DOHH2 (cell line): Measurements from ENCODE around the gene SYT1.

Experiments
- H3F3A ChIP-seq: fragments of 200-600 bp; sonication (generic), shearing (Covaris generic); 2 replicates; pipeline ENCODE4 v1.6.0; 2016; ENCODE audit warnings: antibody characterized with exemption, mild to moderate bottlenecking; ENCODE audit not compliant: control insufficient read depth, insufficient read depth
- H3K27ac ChIP-seq: fragments of 200-600 bp; sonication (generic); 2 replicates; pipeline ENCODE4 v1.5.1; 2014; ENCODE audit warnings: low read depth, mild to moderate bottlenecking, low read length, moderate library complexity
- H3K27me3 ChIP-seq: fragments of 200-600 bp; sonication (generic); 2 replicates; pipeline ENCODE4 v1.6.1; 2014; ENCODE audit warnings: mild to moderate bottlenecking, low read length, mixed read lengths; ENCODE audit not compliant: control insufficient read depth
- H3K36me3 ChIP-seq: fragments of 200-600 bp; sonication (generic); 2 replicates; pipeline ENCODE4 v1.6.1; 2014; ENCODE audit warnings: mild to moderate bottlenecking, low read length, moderate library complexity, mixed read lengths; ENCODE audit not compliant: control insufficient read depth
- H3K4me1 ChIP-seq: fragments of 200-600 bp; sonication (generic); 2 replicates; pipeline ENCODE4 v1.6.1; 2014; ENCODE audit warnings: mild to moderate bottlenecking, low read length, mixed read lengths; ENCODE audit not compliant: control insufficient read depth
- H3K4me2 ChIP-seq: fragments of 200-600 bp; sonication (generic); 2 replicates; pipeline ENCODE4 v1.6.0; 2014; ENCODE audit warnings: mild to moderate bottlenecking, low read length, moderate library complexity
- H3K4me3 ChIP-seq: fragments of 200-600 bp; sonication (generic); 2 replicates; pipeline ENCODE4 v1.5.1; 2014; ENCODE audit warnings: mild to moderate bottlenecking, low read length, mixed read lengths
- H3K79me2 ChIP-seq: fragments of 200-600 bp; sonication (generic); 2 replicates; pipeline ENCODE4 v1.6.1; 2014; ENCODE audit warnings: mild to moderate bottlenecking, low read length, mixed read lengths; ENCODE audit not compliant: control insufficient read depth
- H3K9me2 ChIP-seq: fragments of 200-600 bp; sonication (generic); replicated peaks from 2 replicates; pipeline ENCODE4 v1.6.1; 2014; ENCODE audit warnings: mild to moderate bottlenecking, low read length, mixed read lengths; ENCODE audit not compliant: control insufficient read depth
- H3K9me3 ChIP-seq: fragments of 200-600 bp; sonication (generic); 2 replicates; pipeline ENCODE4 v1.6.1; 2014; ENCODE audit warnings: antibody characterized with exemption, low read length, mixed read lengths; ENCODE audit not compliant: control insufficient read depth, insufficient read depth
- H4K20me1 ChIP-seq: fragments of 200-600 bp; sonication (generic); 2 replicates; pipeline ENCODE4 v1.6.0; 2014; ENCODE audit warnings: low read depth, mild to moderate bottlenecking, antibody characterized with exemption, low read length, moderate library complexity; ENCODE audit not compliant: control insufficient read depth, insufficient read depth
- EZH2phosphoT487 ChIP-seq: fragments of 200-600 bp; sonication (generic); IDR thresholded peaks from 2 replicates; pipeline ENCODE4 v1.6.1; 2017; ENCODE audit warnings: borderline replicate concordance, mild to moderate bottlenecking, antibody characterized with exemption, low read length, moderate library complexity, mixed read lengths
- TF ChIP-seq, protein P1 (sequence below): fragments of 200-600 bp; sonication (generic); IDR thresholded peaks from one replicate; pipeline ENCODE4 v1.5.1; 2014; ENCODE audit warnings: antibody characterized with exemption, mild to moderate bottlenecking, low read depth, low read length; ENCODE audit not compliant: poor library complexity, severe bottlenecking

The SYT1 gene

GRCh38 chr12:79162147-79162772 is 297.7 kb downstream of the SYT1 start:
- no peak overlapping the region for H3K27ac ChIP-seq
- H3K27me3 ChIP-seq: no peaks in the 10 kb centered on the region
- H3K9me2 ChIP-seq: no peaks in the 10 kb centered on the region
- no peak overlapping the region for H3K4me3 ChIP-seq
- H4K20me1 ChIP-seq: no peaks in the 10 kb centered on the region
- H3K36me3 ChIP-seq: no peaks in the 10 kb centered on the region
- no peaks in the 10 kb centered on the region for H3K9me3 ChIP-seq
- TF ChIP-seq EZH2phosphoT487: no peak
- TF ChIP-seq, protein P1, sequence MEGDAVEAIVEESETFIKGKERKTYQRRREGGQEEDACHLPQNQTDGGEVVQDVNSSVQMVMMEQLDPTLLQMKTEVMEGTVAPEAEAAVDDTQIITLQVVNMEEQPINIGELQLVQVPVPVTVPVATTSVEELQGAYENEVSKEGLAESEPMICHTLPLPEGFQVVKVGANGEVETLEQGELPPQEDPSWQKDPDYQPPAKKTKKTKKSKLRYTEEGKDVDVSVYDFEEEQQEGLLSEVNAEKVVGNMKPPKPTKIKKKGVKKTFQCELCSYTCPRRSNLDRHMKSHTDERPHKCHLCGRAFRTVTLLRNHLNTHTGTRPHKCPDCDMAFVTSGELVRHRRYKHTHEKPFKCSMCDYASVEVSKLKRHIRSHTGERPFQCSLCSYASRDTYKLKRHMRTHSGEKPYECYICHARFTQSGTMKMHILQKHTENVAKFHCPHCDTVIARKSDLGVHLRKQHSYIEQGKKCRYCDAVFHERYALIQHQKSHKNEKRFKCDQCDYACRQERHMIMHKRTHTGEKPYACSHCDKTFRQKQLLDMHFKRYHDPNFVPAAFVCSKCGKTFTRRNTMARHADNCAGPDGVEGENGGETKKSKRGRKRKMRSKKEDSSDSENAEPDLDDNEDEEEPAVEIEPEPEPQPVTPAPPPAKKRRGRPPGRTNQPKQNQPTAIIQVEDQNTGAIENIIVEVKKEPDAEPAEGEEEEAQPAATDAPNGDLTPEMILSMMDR: no peak
- H3K4me2 ChIP-seq: no peak overlapping the region
- H3K79me2 ChIP-seq: no peaks in the 10 kb centered on the region
- H3F3A ChIP-seq: no peaks in the 10 kb centered on the region
- no peaks in the 10 kb centered on the region for H3K4me1 ChIP-seq

DNA sequence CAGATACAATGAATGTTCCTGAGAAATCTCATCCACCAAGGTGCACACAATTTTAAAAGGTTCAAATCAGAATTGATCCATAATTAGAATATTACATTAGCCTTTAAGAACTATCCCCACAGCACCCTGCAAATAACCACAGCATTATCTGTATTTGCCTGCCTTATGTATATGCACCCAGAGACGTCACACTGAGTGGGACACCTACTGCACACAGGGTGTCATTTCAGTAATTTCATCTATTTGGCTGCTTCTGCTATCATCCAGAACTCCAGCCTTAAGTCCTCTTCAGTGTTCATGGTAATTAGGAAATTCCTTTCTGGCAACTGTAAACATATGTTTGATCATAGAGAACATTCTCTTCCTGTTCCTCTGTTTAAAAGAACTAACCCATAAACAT is 298.4 kb downstream of the SYT1 start:
- no peaks in the 10 kb centered on the region for H3K27me3 ChIP-seq
- TF ChIP-seq EZH2phosphoT487: no peak
- TF ChIP-seq, protein P1: no peak
- no peaks in the 10 kb centered on the region for H3K9me3 ChIP-seq
- H4K20me1 ChIP-seq: no peaks in the 10 kb centered on the region
- no peaks in the 10 kb centered on the region for H3K79me2 ChIP-seq
- no peaks in the 10 kb centered on the region for H3K36me3 ChIP-seq
- H3K4me3 ChIP-seq: no peak overlapping the region
- H3K27ac ChIP-seq: no peak overlapping the region
- H3K4me1 ChIP-seq: no peaks in the 10 kb centered on the region
- H3F3A ChIP-seq: no peaks in the 10 kb centered on the region
- H3K4me2 ChIP-seq: no peak overlapping the region
- H3K9me2 ChIP-seq: no peaks in the 10 kb centered on the region

GRCh38 chr12:79164890-79165289 is 300.3 kb downstream of the SYT1 start:
- TF ChIP-seq, protein P1: no peak
- TF ChIP-seq EZH2phosphoT487: no peak
- Histone ChIP-seq H3K36me3 (no peaks in the 10 kb centered on the region), H3F3A (no peaks in the 10 kb centered on the region), H3K4me2 (no peak overlapping the region), H3K79me2 (no peaks in the 10 kb centered on the region), H3K4me3 (no peak overlapping the region), H3K27ac (no peak overlapping the region), H3K27me3 (no peaks in the 10 kb centered on the region), H4K20me1 (no peaks in the 10 kb centered on the region), H3K9me2 (no peaks in the 10 kb centered on the region), H3K4me1 (no peaks in the 10 kb centered on the region), H3K9me3 (no peaks in the 10 kb centered on the region)
